ENCODE results near the gene HSPA12A. TPM values are rescaled to one million over a fixed set of nuclear protein-coding genes. Genes with fewer than 3 reads are reported as not detected.

HSPA12A gene
- polyA plus RNA-seq, 1 donor (not counting 4 experiments of a cell fraction or from before 2014, with no cell fraction given), result 8.1 TPM

DNA sequence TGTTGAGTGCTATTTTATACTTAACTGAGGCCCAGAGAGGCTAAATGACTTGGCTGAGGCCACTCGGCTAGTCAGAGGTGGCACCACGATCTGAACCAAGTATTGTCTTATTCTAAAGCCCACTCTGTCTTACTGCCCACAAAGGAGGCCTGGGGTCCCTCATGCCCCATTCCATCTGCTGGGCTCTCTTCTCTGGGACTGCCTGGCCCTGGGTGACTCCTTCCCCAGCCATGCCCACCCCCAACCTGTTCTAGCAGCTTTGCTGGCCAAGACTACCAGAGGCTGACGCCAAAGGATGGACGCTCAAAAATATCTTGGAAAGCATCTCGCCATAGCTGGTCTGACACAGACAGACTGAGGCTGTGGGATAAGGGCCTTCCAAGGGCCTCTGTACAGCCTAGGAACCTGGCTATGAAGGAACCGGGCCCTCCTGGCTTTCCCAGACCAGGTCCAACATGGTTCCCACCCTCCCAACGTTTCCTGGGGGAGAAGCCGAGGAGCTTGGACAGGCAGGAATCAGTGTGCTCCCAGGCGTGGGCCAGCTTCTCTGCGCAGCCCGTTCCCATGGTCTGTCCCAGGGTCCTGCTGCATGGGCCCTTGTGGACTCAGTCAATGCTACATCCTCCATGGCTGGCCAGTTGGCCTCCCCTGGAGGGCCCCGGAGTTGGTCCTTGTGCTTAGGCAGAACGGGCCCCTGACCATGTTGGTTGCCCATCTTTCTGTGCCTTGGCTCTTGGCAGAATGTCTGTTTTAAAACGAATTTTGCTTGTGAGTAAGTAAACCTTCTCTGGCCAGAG is 11.7 kb downstream of the HSPA12A start:
- Histone ChIP-seq H3K79me2 (ENCODE audit: control insufficient read depth, insufficient read depth, low read length) (no peaks in the 10 kb centered on the region), H3K27me3 (ENCODE audit: control insufficient read depth, extremely low read depth, insufficient read depth, low read length) (no peaks in the 10 kb centered on the region), H2AFZ (ENCODE audit: control insufficient read depth, low read length) (no peak overlapping the region), H3K9me1 (ENCODE audit: control insufficient read depth, extremely low read depth, insufficient read depth, low read length) (no peaks in the 10 kb centered on the region), H3K4me1 (ENCODE audit: control insufficient read depth, extremely low read depth, insufficient read depth, low read length) (no peaks in the 10 kb centered on the region), H3K27ac (ENCODE audit: control insufficient read depth, insufficient read depth, low read length) (no peak overlapping the region), H3K4me2 (ENCODE audit: control insufficient read depth, extremely low read depth, insufficient read depth, low read depth, low read length) (no peak overlapping the region), H3K36me3 (ENCODE audit: control insufficient read depth in 2 of 2, extremely low read depth in 1 of 2, insufficient read depth in 2 of 2, low read length in 2 of 2) (no peaks in the 10 kb centered on the region), H3K9me3 (ENCODE audit: control insufficient read depth, low read depth, low read length) (no peaks in the 10 kb centered on the region), H3K4me3 (ENCODE audit: control insufficient read depth in 2 of 3, extremely low read depth in 1 of 3, insufficient read depth in 2 of 3, low read depth in 1 of 3, low read length in 3 of 3) (no peak overlapping the region), H4K20me1 (ENCODE audit: control insufficient read depth, extremely low read depth, insufficient read depth, low read length) (no peaks in the 10 kb centered on the region), H3K9ac (ENCODE audit: control insufficient read depth, extremely low read depth, insufficient read depth, low read length) (no peak overlapping the region)
- FAIRE-seq (no peak), DNase-seq (ENCODE audit: low read depth, low spot score) (no peak)
- dilution Hi-C loops (cut with MboI; ENCODE audit: extremely low pct_ligation_motif_present, low sequenced_read_pairs), result no loop called here
- TF ChIP-seq, protein P1, sequence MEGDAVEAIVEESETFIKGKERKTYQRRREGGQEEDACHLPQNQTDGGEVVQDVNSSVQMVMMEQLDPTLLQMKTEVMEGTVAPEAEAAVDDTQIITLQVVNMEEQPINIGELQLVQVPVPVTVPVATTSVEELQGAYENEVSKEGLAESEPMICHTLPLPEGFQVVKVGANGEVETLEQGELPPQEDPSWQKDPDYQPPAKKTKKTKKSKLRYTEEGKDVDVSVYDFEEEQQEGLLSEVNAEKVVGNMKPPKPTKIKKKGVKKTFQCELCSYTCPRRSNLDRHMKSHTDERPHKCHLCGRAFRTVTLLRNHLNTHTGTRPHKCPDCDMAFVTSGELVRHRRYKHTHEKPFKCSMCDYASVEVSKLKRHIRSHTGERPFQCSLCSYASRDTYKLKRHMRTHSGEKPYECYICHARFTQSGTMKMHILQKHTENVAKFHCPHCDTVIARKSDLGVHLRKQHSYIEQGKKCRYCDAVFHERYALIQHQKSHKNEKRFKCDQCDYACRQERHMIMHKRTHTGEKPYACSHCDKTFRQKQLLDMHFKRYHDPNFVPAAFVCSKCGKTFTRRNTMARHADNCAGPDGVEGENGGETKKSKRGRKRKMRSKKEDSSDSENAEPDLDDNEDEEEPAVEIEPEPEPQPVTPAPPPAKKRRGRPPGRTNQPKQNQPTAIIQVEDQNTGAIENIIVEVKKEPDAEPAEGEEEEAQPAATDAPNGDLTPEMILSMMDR (optimal IDR thresholded peaks at IDR 0.05 in 1 of 3, IDR thresholded peaks at IDR 0.05 in 1 of 3, conservative IDR thresholded peaks at IDR 0.05 in 1 of 3; ENCODE audit: extremely low read depth in 1 of 3, insufficient read depth in 2 of 3, low read length in 3 of 3), result no peak
- no peak for TF ChIP-seq EZH2 (IDR thresholded peaks at IDR 0.05; ENCODE audit: low read length)

DNA sequence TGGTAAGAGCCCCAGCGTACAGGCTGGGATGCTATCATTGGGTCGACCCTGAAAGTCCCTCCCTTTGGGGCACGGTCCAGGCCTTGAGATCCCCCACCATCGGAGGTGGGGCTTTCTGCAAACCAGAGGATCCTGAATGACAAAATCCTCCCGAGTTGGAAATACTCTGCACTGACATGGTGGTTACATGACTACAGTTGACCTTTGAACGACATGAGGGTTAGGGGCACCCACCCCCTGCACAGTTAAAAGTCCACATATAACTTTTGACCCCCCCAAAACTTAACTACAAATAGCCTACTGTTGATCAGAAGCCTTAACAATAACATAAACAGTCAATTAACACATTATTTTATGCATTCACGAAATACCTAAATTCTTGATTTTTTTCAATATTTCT is 13.1 kb downstream of the HSPA12A start:
- H3K9me1 ChIP-seq (ENCODE audit: control insufficient read depth, extremely low read depth, insufficient read depth, low read length), result no peaks in the 10 kb centered on the region
- no peaks in the 10 kb centered on the region for H4K20me1 ChIP-seq (ENCODE audit: control insufficient read depth, extremely low read depth, insufficient read depth, low read length)
- H3K9ac ChIP-seq (ENCODE audit: control insufficient read depth, extremely low read depth, insufficient read depth, low read length), result no peak overlapping the region
- no peaks in the 10 kb centered on the region for H3K36me3 ChIP-seq (ENCODE audit: control insufficient read depth in 2 of 2, extremely low read depth in 1 of 2, insufficient read depth in 2 of 2, low read length in 2 of 2)
- H3K27ac ChIP-seq (ENCODE audit: control insufficient read depth, insufficient read depth, low read length), result no peak overlapping the region
- no peak for DNase-seq (ENCODE audit: low read depth, low spot score)
- H3K27me3 ChIP-seq (ENCODE audit: control insufficient read depth, extremely low read depth, insufficient read depth, low read length), result no peaks in the 10 kb centered on the region
- no peak for FAIRE-seq
- H3K4me3 ChIP-seq (ENCODE audit: control insufficient read depth in 2 of 3, extremely low read depth in 1 of 3, insufficient read depth in 2 of 3, low read depth in 1 of 3, low read length in 3 of 3), result no peak overlapping the region
- no peak overlapping the region for H3K4me2 ChIP-seq (ENCODE audit: control insufficient read depth, extremely low read depth, insufficient read depth, low read depth, low read length)
- H3K79me2 ChIP-seq (ENCODE audit: control insufficient read depth, insufficient read depth, low read length), result no peaks in the 10 kb centered on the region
- TF ChIP-seq, protein P1 (optimal IDR thresholded peaks at IDR 0.05 in 1 of 3, IDR thresholded peaks at IDR 0.05 in 1 of 3, conservative IDR thresholded peaks at IDR 0.05 in 1 of 3; ENCODE audit: extremely low read depth in 1 of 3, insufficient read depth in 2 of 3, low read length in 3 of 3), result no peak
- no peak for TF ChIP-seq EZH2 (IDR thresholded peaks at IDR 0.05; ENCODE audit: low read length)
- no peaks in the 10 kb centered on the region for H3K9me3 ChIP-seq (ENCODE audit: control insufficient read depth, low read depth, low read length)
- H2AFZ ChIP-seq (ENCODE audit: control insufficient read depth, low read length), result no peak overlapping the region
- dilution Hi-C loops (cut with MboI; ENCODE audit: extremely low pct_ligation_motif_present, low sequenced_read_pairs), result no loop called here
- H3K4me1 ChIP-seq (ENCODE audit: control insufficient read depth, extremely low read depth, insufficient read depth, low read length), result no peaks in the 10 kb centered on the region

Data from keratinocyte (primary cell).